ENCODE results near the gene LMBRD1.

LMBRD1 gene

GRCh38 chr6:69630767-69631166, 166.0 kb downstream of the LMBRD1 start:
- no peak overlapping the region for H3K4me3 ChIP-seq (ENCODE audit: low read depth, low read length)
- TF ChIP-seq CTCF (IDR thresholded peaks at IDR 0.05; ENCODE audit: insufficient read depth, low read depth, low read length, missing control alignments), result no peak

GRCh38 chr6:69627625-69628024, 169.2 kb downstream of the LMBRD1 start:
- no peak overlapping the region for H3K4me3 ChIP-seq (ENCODE audit: low read depth, low read length)
- no peak for DNase-seq (ENCODE audit: low read depth)
- no peak for TF ChIP-seq CTCF (IDR thresholded peaks at IDR 0.05; ENCODE audit: insufficient read depth, low read depth, low read length, missing control alignments)

More at GRCh38 chr6:69630767-69631166, 166.0 kb downstream of the LMBRD1 start:
- no peak for DNase-seq (ENCODE audit: low read depth)

- TF ChIP-seq CTCF (IDR thresholded peaks at IDR 0.05; ENCODE audit: insufficient read depth, low read depth, low read length, missing control alignments), result no peak
- H3K4me3 ChIP-seq (ENCODE audit: low read depth, low read length), result no peak overlapping the region
- DNase-seq (ENCODE audit: low read depth), result no peak
Observed at GRCh38 chr6:69624944-69625343, 171.9 kb downstream of the LMBRD1 start.
